ENCODE measurements around the gene DPH1. TPM values are rescaled to one million over a fixed set of nuclear protein-coding genes. Genes with fewer than 3 reads are reported as not detected.

The DPH1 gene
- total RNA-seq, 4 donors from 2014 or later = 29.9 to 35.6 (median 34.0) TPM

DNA sequence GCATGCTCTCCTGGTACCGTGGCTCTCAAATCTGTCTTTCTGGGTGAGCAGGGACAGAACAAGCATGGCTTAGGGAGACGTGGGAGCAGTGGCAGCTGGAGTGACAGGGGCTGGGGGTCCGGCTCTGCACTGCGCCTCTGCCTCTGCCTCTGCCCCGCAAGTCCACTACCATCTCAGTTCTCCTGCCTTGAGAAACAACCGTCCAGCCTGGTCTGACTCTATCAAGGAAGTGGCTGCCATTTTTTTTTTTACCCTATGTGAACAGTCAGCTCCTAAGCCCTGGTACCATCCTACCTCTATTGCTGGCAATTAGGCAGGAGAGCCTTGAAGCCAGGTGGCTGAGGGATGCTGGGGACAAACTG lies 41.1 kb downstream of the DPH1 start:
- Histone ChIP-seq H3K36me3 (peaks cover 0 to 71% of the 10 kb centered on the region in 2 donors), H3K27ac (peak overlapping the region; percentile 15 to 85 (median 75)), H3K27me3 (no peaks in the 10 kb centered on the region), H3K4me3 (no peak overlapping the region), H3K4me1 (peaks cover 0 to 82% (median 56%) of the 10 kb centered on the region in 3 donors), H3K9me3 (no peaks in the 10 kb centered on the region)
- ATAC-seq = no peak
- WGBS, 2 donors (ENCODE audit: low coverage in 1 of 2) = 100% methylated on average over 1 of the region's 6 CpGs; no CpG with 5 or more reads in 1 of the 2 donors
- TF ChIP-seq POLR2AphosphoS5 (IDR thresholded peaks at IDR 0.05) (no peak), POLR2A (IDR thresholded peaks at IDR 0.05) (no peak), EP300 (IDR thresholded peaks at IDR 0.05) (no peak)
- TF ChIP-seq, protein P1, sequence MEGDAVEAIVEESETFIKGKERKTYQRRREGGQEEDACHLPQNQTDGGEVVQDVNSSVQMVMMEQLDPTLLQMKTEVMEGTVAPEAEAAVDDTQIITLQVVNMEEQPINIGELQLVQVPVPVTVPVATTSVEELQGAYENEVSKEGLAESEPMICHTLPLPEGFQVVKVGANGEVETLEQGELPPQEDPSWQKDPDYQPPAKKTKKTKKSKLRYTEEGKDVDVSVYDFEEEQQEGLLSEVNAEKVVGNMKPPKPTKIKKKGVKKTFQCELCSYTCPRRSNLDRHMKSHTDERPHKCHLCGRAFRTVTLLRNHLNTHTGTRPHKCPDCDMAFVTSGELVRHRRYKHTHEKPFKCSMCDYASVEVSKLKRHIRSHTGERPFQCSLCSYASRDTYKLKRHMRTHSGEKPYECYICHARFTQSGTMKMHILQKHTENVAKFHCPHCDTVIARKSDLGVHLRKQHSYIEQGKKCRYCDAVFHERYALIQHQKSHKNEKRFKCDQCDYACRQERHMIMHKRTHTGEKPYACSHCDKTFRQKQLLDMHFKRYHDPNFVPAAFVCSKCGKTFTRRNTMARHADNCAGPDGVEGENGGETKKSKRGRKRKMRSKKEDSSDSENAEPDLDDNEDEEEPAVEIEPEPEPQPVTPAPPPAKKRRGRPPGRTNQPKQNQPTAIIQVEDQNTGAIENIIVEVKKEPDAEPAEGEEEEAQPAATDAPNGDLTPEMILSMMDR (IDR thresholded peaks at IDR 0.05) = no peak

DNA sequence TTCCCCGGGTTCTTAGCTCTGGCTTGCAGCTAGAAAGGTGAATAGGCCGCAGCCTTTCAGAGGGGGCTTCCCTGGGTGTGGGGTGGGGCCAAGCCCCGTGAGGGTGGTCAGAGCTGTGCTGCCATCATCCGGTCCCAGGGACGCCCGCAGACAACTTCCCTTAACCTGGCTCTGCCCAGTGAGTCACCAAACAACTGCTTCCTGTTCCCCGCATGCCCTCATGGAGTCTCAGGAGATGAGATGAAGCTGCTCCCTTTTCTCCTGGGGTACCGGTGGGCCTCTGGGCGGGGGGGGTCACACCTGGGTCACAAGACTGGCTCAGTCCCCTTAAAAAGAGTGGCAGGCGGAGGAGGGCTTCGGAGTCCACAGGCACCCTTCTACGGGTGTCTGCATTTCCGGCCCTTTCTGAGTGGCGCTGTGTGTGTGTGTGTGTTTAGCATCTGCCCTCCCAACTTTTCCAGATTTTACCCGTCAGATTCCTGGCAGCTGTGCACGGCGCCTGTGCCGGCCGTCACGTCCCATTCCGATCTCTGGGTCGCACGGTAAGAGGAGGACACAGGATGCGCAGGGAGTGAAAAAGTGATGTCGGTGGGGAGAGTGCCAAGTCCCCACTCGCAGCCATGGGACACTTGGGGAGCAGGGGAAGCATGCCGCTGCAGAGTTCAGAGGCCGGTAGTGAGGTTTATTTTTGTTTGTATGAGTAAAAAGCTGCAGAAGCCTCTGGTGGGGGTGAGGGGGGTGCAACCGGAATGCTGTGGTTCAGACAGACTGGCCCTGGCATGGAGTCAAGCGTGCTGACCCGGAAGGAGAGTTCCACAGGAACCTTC lies 41.7 kb downstream of the DPH1 start:
- Histone ChIP-seq H3K27me3 (no peaks in the 10 kb centered on the region), H3K36me3 (peaks cover 0 to 70% of the 10 kb centered on the region in 2 donors), H3K4me3 (no peak overlapping the region), H3K27ac (peak overlapping the region; percentile 15 to 85 (median 75)), H3K4me1 (peaks cover 0 to 82% (median 58%) of the 10 kb centered on the region in 3 donors), H3K9me3 (no peaks in the 10 kb centered on the region)
- ATAC-seq = peak; percentile 52
- TF ChIP-seq EP300 (IDR thresholded peaks at IDR 0.05) (no peak), POLR2AphosphoS5 (IDR thresholded peaks at IDR 0.05) (peak; percentile 30), POLR2A (IDR thresholded peaks at IDR 0.05) (no peak)
- TF ChIP-seq, protein P1 (IDR thresholded peaks at IDR 0.05) = peak in 1 of 4 experiments; percentile 11
- 61% methylated on average over 7 of the region's 31 CpGs; no CpG with 5 or more reads in 1 of the 2 donors for WGBS, 2 donors (ENCODE audit: low coverage in 1 of 2)

DNA sequence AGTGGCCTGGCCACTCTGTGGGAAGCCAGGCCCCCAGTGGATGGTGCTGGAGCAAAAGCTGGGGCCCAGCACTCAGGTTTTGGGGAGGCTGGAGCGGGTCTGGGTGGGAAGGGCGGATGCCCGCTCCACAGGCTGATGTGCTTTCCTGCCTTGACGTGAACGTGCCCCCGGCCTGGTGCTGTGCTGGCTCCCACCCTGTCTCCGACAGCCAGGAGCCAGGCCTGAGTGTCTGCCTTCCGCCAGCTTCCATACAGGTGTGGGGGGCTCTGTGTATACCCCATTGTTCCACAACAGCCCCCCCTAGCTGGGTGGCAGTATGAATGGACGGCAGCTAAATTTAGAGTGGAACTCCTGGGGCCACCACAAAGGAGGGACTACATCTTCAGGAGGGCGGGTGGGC lies 45.0 kb downstream of the DPH1 start:
- Histone ChIP-seq H3K9me3 (no peaks in the 10 kb centered on the region), H3K4me1 (peaks cover 0 to 66% (median 39%) of the 10 kb centered on the region in 3 donors), H3K27me3 (no peaks in the 10 kb centered on the region), H3K27ac (peak overlapping the region in 3 of 4 donors; percentile 73 to 80 (median 78)), H3K36me3 (peaks cover 0 to 78% of the 10 kb centered on the region in 2 donors), H3K4me3 (no peak overlapping the region)
- ATAC-seq = no peak
- no CpG with 5 or more reads among the region's 10 CpGs for WGBS, 2 donors (ENCODE audit: low coverage in 1 of 2)
- TF ChIP-seq POLR2AphosphoS5 (IDR thresholded peaks at IDR 0.05) (no peak), POLR2A (IDR thresholded peaks at IDR 0.05) (no peak), EP300 (IDR thresholded peaks at IDR 0.05) (no peak)
- TF ChIP-seq, protein P1 (IDR thresholded peaks at IDR 0.05) = no peak

DNA sequence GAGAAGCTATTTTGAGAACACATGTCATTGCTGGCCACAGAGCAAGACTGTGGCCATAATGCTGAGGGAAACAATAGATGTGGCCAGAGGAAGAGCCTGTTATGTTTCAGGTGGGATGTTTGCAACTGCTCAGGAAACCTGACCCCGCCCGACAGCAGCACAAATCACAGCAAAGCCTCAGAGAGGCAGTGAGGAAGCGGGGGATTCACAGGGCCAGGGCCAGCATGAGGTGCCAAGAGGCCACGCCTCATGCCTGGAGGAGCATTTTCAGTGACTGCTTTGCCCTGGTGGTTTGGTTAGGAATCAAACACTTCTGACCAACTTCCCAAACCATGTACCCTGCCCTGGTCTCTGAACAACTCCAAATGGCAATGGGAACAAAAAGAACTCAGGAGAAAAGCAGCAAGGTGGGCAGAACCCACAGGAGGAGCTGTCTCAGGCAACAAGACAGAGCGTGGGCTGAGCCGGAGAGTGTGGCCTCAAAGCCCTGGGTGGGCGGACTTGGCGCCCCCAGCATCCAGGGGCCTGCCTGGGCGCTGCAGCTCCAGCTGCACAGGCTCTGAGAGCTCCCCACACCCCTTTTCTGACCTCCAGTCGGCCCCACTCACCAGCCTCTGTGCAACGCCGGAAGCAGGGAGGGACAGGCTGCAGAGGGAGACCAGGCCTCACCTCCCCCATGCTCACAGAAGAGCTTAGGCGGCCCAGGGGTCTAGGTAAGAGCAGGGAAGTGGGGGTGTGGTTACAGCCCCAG lies 45.6 kb downstream of the DPH1 start:
- Histone ChIP-seq H3K4me1 (peaks cover 0 to 60% (median 39%) of the 10 kb centered on the region in 3 donors), H3K27me3 (no peaks in the 10 kb centered on the region), H3K4me3 (no peak overlapping the region), H3K27ac (peak overlapping the region in 3 of 4 donors; percentile 73 to 80 (median 78)), H3K9me3 (no peaks in the 10 kb centered on the region), H3K36me3 (peaks cover 0 to 79% of the 10 kb centered on the region in 2 donors)
- TF ChIP-seq, protein P1 (IDR thresholded peaks at IDR 0.05) = peak in 2 of 4 experiments; percentile 29 to 30
- TF ChIP-seq POLR2A (IDR thresholded peaks at IDR 0.05) = no peak
- 53 to 90% methylated on average over 3 to 4 of the region's 13 CpGs for WGBS, 2 donors (ENCODE audit: low coverage in 1 of 2)
- peak; percentile 52 for ATAC-seq

Data from gastroesophageal sphincter (tissue), 4 donors.